Activated naive CD8-positive, alpha-beta T cell treated with anti-CD3 and anti-CD28 coated beads, Interleukin-2, amount 10 ng/mL, durations not matched to agents 7 days and 5 days (primary cell): Measurements from ENCODE around the gene SKOR1. TPM values are rescaled to one million over a fixed set of nuclear protein-coding genes. Genes with fewer than 3 reads are reported as not detected.

Experiments
- ATAC-seq: fragments of 150-1000 bp; cut with Tn5 transposase; one replicate; pipeline ENCODE4 v1.10.0; 2021; ENCODE audit warnings: low read depth, moderate library complexity
- POLR2A ChIA-PET: fragments of 350-600 bp; sonication (Branson Sonifier 250); formaldehyde crosslinking; loops from one replicate; lab custom pipeline; 2021; ENCODE audit warnings: antibody characterized with exemption; lab: Charles Lee
- DNase-seq: peaks from one replicate; pipeline ENCODE4 v3.0.0; 2021
- H3K27ac Mint-ChIP-seq: one replicate; pipeline ENCODE4 v1.8.0; 2022; ENCODE audit warnings: mild to moderate bottlenecking, mixed read lengths
- H3K27me3 Mint-ChIP-seq: one replicate; pipeline ENCODE4 v1.8.0; 2022; ENCODE audit warnings: mild to moderate bottlenecking, moderate library complexity, mixed read lengths
- H3K36me3 Mint-ChIP-seq: one replicate; pipeline ENCODE4 v1.8.0; 2021; ENCODE audit warnings: mild to moderate bottlenecking, mixed read lengths
- H3K4me1 Mint-ChIP-seq: one replicate; pipeline ENCODE4 v1.8.0; 2021; ENCODE audit warnings: mixed read lengths
- H3K4me3 Mint-ChIP-seq: one replicate; pipeline ENCODE4 v1.8.0; 2022; ENCODE audit warnings: mild to moderate bottlenecking, moderate library complexity, mixed read lengths
- H3K9me3 Mint-ChIP-seq: one replicate; pipeline ENCODE4 v1.8.0; 2021; ENCODE audit warnings: mixed read lengths
- total RNA-seq, 2 experiments: library from RNA; stranded (reverse); gene quantifications; one replicate each; pipeline ENCODE4 v1.2.3, GENCODE V29; 2021

Gene SKOR1
- total RNA-seq: under 1 TPM; 0.71 to 0.89 TPM

GRCh38 chr15:67824976-67825880 lies at the start of gene SKOR1:
SKOR1 (plus strand) TSS chr15:67825509; CDS start chr15:67825603, 94 bp downstream.
- Mint-ChIP-seq H3K36me3 (peaks cover 1% of the 10 kb centered on the region), H3K27ac (peak within 1 kb of the TSS; percentile 75), H3K4me3 (peak within 1 kb of the TSS; percentile 45), H3K27me3 (peaks cover 76% of the 10 kb centered on the region), H3K9me3 (no peaks in the 10 kb centered on the region), H3K4me1 (peaks cover 28% of the 10 kb centered on the region)
- peak; percentile 56 for DNase-seq
- ATAC-seq: no peak
- POLR2A ChIA-PET: no interaction called here

- DNase-seq (no peak), ATAC-seq (no peak)
- no peaks in the 10 kb centered on the region for H3K36me3 Mint-ChIP-seq
- H3K4me3 Mint-ChIP-seq: no peak overlapping the region
- no peak overlapping the region for H3K27ac Mint-ChIP-seq
- POLR2A ChIA-PET: no interaction called here
- H3K27me3 Mint-ChIP-seq: no peaks in the 10 kb centered on the region
- no peaks in the 10 kb centered on the region for H3K9me3 Mint-ChIP-seq
- H3K4me1 Mint-ChIP-seq: no peaks in the 10 kb centered on the region
Measured at GRCh38 chr15:67775998-67776397, 49.3 kb upstream of the SKOR1 start.

- Mint-ChIP-seq H3K27me3 (no peaks in the 10 kb centered on the region), H3K4me1 (no peaks in the 10 kb centered on the region), H3K4me3 (no peak overlapping the region), H3K27ac (no peak overlapping the region), H3K36me3 (no peaks in the 10 kb centered on the region), H3K9me3 (no peaks in the 10 kb centered on the region)
- no peak for ATAC-seq
- POLR2A ChIA-PET: no interaction called here
- DNase-seq: no peak
Measured at GRCh38 chr15:67776600-67776999, 48.7 kb upstream of the SKOR1 start.

GRCh38 chr15:67777071-67777470 lies 48.2 kb upstream of the SKOR1 start:
- no peak for ATAC-seq
- Mint-ChIP-seq H3K27me3 (no peaks in the 10 kb centered on the region), H3K27ac (no peak overlapping the region), H3K4me3 (no peak overlapping the region), H3K9me3 (no peaks in the 10 kb centered on the region), H3K4me1 (peaks cover under 1% of the 10 kb centered on the region), H3K36me3 (no peaks in the 10 kb centered on the region)
- POLR2A ChIA-PET: no interaction called here
- DNase-seq: no peak

- no peaks in the 10 kb centered on the region for H3K27me3 Mint-ChIP-seq
- DNase-seq: no peak
- H3K4me3 Mint-ChIP-seq: no peak overlapping the region
- no peaks in the 10 kb centered on the region for H3K36me3 Mint-ChIP-seq
- ATAC-seq: no peak
- peaks cover 4% of the 10 kb centered on the region for H3K4me1 Mint-ChIP-seq
- POLR2A ChIA-PET: no interaction called here
- no peaks in the 10 kb centered on the region for H3K9me3 Mint-ChIP-seq
- no peak overlapping the region for H3K27ac Mint-ChIP-seq
Measured at GRCh38 chr15:67777773-67778172, 47.5 kb upstream of the SKOR1 start.

- no peak overlapping the region for H3K27ac Mint-ChIP-seq
- ATAC-seq: no peak
- H3K36me3 Mint-ChIP-seq: peaks cover 2% of the 10 kb centered on the region
- no peaks in the 10 kb centered on the region for H3K27me3 Mint-ChIP-seq
- no peak overlapping the region for H3K4me3 Mint-ChIP-seq
- H3K4me1 Mint-ChIP-seq: peaks cover 16% of the 10 kb centered on the region
- POLR2A ChIA-PET: no interaction called here
- no peaks in the 10 kb centered on the region for H3K9me3 Mint-ChIP-seq
- DNase-seq: no peak
Measured at GRCh38 chr15:67778968-67779548, 46.3 kb upstream of the SKOR1 start.

GRCh38 chr15:67779549-67780111 lies 45.7 kb upstream of the SKOR1 start:
- H3K4me3 Mint-ChIP-seq: no peak overlapping the region
- no peak overlapping the region for H3K27ac Mint-ChIP-seq
- ATAC-seq (no peak), DNase-seq (no peak)
- peaks cover 21% of the 10 kb centered on the region for H3K4me1 Mint-ChIP-seq
- peaks cover 2% of the 10 kb centered on the region for H3K36me3 Mint-ChIP-seq
- no peaks in the 10 kb centered on the region for H3K9me3 Mint-ChIP-seq
- POLR2A ChIA-PET: no interaction called here
- H3K27me3 Mint-ChIP-seq: no peaks in the 10 kb centered on the region

- Mint-ChIP-seq H3K36me3 (peaks cover 2% of the 10 kb centered on the region), H3K4me1 (peaks cover 25% of the 10 kb centered on the region), H3K9me3 (no peaks in the 10 kb centered on the region), H3K4me3 (no peak overlapping the region), H3K27ac (no peak overlapping the region), H3K27me3 (no peaks in the 10 kb centered on the region)
- POLR2A ChIA-PET: no interaction called here
- DNase-seq: no peak
- no peak for ATAC-seq
Measured at GRCh38 chr15:67781061-67781460, 44.2 kb upstream of the SKOR1 start.

- no peak overlapping the region for H3K27ac Mint-ChIP-seq
- peaks cover 25% of the 10 kb centered on the region for H3K4me1 Mint-ChIP-seq
- no peak overlapping the region for H3K4me3 Mint-ChIP-seq
- peaks cover 2% of the 10 kb centered on the region for H3K36me3 Mint-ChIP-seq
- no peaks in the 10 kb centered on the region for H3K27me3 Mint-ChIP-seq
- ATAC-seq (no peak), DNase-seq (no peak)
- no peaks in the 10 kb centered on the region for H3K9me3 Mint-ChIP-seq
- POLR2A ChIA-PET: no interaction called here
Measured at GRCh38 chr15:67781907-67782690, 43.2 kb upstream of the SKOR1 start.

- H3K27ac Mint-ChIP-seq: no peak overlapping the region
- no peak overlapping the region for H3K4me3 Mint-ChIP-seq
- peaks cover 2% of the 10 kb centered on the region for H3K36me3 Mint-ChIP-seq
- POLR2A ChIA-PET: no interaction called here
- no peaks in the 10 kb centered on the region for H3K9me3 Mint-ChIP-seq
- no peaks in the 10 kb centered on the region for H3K27me3 Mint-ChIP-seq
- no peak for ATAC-seq
- no peak for DNase-seq
- peaks cover 25% of the 10 kb centered on the region for H3K4me1 Mint-ChIP-seq
Measured at GRCh38 chr15:67782691-67782991, 42.7 kb upstream of the SKOR1 start.

GRCh38 chr15:67783303-67783702 lies 42.0 kb upstream of the SKOR1 start:
- H3K4me1 Mint-ChIP-seq: peaks cover 25% of the 10 kb centered on the region
- DNase-seq: peak; percentile 50
- peak; percentile 95 for ATAC-seq
- H3K27me3 Mint-ChIP-seq: no peaks in the 10 kb centered on the region
- POLR2A ChIA-PET: no interaction called here
- peak overlapping the region; percentile 49 for H3K27ac Mint-ChIP-seq
- peaks cover 2% of the 10 kb centered on the region for H3K36me3 Mint-ChIP-seq
- H3K9me3 Mint-ChIP-seq: no peaks in the 10 kb centered on the region
- H3K4me3 Mint-ChIP-seq: peak overlapping the region; percentile 43

GRCh38 chr15:67784090-67784781 lies 41.1 kb upstream of the SKOR1 start:
- ATAC-seq: no peak
- POLR2A ChIA-PET: no interaction called here
- Mint-ChIP-seq H3K4me1 (peaks cover 25% of the 10 kb centered on the region), H3K9me3 (no peaks in the 10 kb centered on the region), H3K36me3 (peaks cover 3% of the 10 kb centered on the region), H3K4me3 (no peak overlapping the region), H3K27ac (no peak overlapping the region), H3K27me3 (no peaks in the 10 kb centered on the region)
- DNase-seq: no peak

- POLR2A ChIA-PET: no interaction called here
- no peak overlapping the region for H3K27ac Mint-ChIP-seq
- ATAC-seq (no peak), DNase-seq (no peak)
- no peaks in the 10 kb centered on the region for H3K9me3 Mint-ChIP-seq
- H3K36me3 Mint-ChIP-seq: peaks cover 5% of the 10 kb centered on the region
- H3K27me3 Mint-ChIP-seq: no peaks in the 10 kb centered on the region
- H3K4me3 Mint-ChIP-seq: no peak overlapping the region
- peaks cover 25% of the 10 kb centered on the region for H3K4me1 Mint-ChIP-seq
Measured at GRCh38 chr15:67784856-67785430, 40.4 kb upstream of the SKOR1 start.
